TTC549 (cell line): ENCODE results near the gene NIT1.

Source experiments
- FAIRE-seq: peaks from 2 replicates; lab custom pipeline; 2012; peaks lifted over from hg19 to GRCh38; lab: Jason Lieb, UNC

NIT1 gene

DNA sequence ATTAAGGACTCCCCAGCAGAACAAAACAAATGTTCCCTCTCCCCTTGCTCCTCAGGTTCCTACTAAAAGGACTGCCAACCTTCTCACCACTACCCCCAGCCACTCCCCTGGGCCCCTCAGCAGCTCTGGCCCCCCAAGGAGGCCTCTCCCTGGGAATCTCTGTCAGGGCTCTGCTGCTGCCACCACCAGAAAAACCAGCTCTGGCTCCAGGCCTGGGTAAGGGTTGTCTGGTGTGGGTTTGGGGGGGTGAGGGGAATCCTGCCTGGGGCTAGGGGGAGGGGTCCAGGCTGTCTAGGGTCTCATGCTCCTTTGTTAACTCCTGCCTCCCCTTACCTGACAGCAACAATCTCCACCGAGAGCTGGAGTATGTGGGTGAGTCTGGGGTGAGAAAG lies 33.3 kb upstream of the NIT1 start:
- no peak for FAIRE-seq

DNA sequence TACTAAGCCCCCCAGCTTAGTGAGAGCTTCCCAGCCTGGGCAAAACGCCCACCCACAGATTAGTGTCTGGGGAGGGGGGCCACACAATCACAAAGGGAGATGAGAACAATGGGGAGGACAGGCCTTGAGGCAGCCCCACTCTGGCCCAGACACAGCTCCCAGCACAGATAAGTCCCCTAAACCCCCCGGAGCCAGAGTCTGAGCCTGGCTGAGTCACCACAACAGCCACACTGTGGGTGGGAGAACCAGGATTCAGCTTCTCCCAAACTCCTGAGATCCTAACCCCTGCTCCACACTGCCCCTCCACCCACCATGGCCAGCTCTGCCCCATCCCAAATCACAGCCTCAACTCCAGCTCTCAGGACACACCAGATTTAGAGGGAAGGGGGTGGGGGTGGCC lies 32.7 kb upstream of the NIT1 start:
- no peak for FAIRE-seq

DNA sequence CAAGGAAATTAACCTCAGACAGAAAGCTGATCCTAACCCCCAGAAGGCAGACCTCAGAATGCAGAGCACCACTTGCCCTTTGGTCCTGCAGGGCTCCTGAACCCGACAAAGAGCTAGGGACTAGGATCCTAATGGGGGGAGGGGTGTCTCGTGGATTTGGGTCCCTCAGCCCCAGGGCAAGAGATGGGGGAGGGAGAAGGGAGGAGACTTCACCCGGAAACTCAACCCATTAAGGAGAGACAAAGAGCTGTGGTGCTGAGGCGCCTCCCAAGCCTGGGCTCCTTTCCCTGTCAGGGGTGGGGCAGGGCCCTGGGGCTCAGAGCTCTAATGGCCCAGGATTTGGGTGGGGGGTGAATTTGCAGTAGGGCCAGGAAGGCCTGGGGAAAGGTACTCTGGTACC lies 31.4 kb upstream of the NIT1 start:
- no peak for FAIRE-seq

DNA sequence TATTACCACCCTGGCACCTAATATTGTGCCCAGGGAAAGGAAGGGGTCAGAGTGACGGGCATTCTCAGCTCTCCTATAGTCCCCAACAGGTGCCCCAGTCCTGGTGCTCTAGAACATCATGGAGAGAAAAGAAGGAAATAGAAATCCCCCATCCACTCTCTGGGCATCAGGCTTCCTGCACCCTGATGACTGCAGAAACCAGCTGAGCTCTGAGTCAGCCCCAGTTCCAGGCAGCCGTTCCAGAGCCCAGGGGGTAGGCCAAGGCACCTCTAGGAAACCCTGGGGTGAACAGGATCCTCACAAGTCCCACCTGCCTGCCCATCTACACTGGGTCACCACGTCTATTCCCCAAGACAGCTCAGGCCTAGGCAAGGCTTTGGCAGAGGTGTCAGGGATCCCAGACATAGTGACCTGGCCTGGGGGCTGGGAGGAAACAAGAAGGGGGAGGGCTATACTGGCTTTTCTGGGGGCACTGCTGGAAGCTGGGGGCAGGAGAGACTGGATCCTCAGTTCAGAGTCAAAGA lies 29.3 kb upstream of the NIT1 start:
- no peak for FAIRE-seq

DNA sequence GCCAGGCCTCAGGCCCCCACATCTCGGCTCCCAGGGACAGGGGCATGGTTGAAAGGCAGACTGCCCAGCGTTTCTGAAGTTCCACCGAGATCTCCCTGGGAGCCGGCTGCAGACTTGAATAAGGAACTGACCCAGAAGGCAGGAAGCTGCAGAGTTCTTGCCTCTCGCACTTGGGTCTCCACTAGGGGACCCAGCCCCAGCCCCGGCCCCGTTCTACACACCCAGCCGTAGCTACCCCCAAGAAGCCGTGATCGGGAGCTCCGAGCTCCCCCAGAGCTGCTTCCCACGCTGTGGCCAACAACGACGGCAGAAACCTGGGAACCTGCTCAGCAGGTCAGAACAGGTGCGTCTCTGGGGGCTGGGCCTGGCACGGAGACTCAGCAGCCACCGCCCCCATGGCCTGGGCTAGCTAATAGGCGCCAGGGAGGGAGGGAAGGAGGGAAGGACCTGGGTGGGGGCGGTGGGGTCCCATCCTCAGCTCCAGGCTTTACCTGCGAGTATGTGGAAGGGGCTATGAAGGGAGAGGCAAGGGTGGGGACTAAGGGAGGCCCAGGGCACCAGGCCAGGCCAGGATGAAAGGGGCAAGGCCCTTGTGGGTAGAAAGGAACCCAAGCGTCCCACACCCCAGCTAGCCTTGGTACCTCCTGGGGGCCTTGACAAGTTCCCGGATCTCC lies 28.5 kb upstream of the NIT1 start, which contains the start of gene NECTIN4:
Gene NECTIN4, minus strand, starts transcription at position 308 of the 674 bp plus-strand sequence. Its CDS starts 262 bp downstream, at position 46.
- no peak for FAIRE-seq

DNA sequence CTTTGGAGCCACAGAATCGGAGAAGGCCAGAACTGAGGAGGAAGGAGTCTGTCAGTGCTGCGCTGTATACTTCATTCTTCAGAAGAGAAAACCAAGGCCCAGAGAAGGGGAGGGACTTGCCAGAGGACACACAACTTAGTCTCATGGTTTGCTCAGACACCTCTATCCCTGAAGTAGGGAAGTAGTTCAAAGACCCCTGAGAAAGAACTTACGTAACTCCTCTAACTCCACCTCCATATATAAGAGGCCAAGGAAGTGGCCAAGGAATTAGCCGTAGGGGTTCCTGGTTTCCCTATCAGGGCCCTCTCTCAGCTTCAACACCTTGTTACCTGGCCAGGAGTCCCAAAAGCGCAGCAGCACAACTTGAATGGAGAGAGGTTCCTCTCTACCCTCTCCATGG lies 28.0 kb upstream of the NIT1 start:
- FAIRE-seq = no peak

DNA sequence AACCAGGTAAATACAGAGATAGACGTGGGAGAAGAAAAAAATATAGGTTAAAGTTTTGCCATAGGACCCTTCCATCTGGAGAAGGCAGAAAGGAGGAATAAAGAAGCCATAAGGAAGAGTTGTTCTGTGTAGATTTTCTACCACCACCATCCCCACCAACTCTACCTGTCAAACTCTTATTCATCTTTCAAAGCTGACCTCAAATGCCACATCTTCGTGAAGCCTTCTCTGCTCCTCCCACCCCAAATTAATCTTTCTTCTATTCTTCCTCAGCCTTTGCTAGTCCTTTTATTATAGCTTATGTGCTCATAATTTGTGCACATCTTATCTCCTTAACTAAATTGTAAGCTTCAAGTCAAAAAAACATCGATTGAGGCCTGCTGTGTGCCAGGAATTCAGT lies 27.3 kb upstream of the NIT1 start:
- FAIRE-seq = no peak

DNA sequence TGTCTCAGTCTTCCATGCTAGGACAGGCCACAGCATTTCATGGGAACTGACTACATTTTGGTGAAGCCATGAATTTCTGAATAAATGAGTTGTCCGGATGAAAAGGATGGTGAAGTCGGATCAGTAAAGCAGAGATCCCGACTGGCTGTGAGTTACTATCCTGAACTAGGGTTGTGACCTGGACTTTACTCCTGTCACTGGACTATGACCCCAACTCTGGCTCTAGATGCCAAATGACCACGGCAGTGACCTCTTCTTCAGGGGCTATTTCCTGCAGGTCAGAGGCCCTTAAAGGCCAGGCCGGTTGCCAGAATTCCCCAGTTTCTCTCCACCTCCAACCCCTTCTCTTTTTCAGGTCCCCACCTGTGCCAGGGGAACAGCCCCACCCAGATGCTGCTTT lies 26.8 kb upstream of the NIT1 start:
- no peak for FAIRE-seq

DNA sequence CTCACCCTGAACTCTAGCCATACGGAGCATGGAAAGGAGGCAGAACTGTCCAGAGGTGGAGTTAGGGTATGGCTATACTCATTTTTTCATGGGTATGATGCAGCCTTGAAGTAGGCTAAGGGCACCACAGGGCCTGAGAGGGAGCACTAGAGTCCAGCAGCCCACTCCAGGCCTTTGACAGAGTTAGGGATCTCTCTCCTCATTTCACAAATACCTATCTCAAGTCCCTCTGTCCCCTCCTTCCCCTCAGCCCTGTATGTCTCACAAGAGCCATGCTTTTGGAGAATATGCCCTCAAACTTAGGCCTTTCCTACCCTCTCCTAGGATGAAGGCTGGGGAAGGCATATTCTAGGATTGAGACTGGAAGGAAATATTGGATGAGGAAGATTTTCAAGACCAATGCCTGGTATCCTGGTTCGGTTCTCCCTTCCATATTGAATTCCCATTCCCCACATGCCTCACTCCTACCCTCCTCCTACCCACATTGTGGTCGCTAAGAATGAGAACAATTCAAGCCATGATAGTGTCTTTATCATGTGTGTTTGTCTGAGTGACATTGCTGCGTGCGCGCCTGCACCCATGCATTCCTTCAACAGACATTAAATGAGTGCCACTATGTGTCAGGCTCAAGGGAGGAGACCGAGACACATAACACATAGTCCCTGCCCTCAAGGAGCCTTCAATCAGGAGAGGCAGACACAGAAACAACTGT lies 26.0 kb upstream of the NIT1 start:
- no peak for FAIRE-seq

DNA sequence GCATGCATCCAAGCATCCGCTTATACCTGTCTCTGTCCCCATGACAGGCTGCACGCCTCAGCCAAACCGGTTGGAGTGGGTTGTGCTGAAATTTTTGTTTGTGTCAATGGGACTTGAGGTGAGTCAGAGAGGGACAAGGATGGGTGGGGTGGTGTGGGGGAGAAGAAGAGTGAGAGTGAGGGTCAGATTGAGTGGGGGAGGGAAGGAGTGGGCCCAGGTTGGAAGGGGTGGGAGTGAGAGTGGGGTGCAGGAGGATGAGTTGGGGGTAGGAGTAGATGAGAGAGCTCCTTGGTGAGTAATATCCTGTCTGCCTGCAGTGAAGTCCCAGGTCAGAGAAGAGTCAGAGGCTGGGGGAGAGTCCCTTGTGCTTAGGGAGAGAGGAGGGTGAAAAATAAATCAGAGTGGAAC lies 25.3 kb upstream of the NIT1 start:
- FAIRE-seq = no peak

DNA sequence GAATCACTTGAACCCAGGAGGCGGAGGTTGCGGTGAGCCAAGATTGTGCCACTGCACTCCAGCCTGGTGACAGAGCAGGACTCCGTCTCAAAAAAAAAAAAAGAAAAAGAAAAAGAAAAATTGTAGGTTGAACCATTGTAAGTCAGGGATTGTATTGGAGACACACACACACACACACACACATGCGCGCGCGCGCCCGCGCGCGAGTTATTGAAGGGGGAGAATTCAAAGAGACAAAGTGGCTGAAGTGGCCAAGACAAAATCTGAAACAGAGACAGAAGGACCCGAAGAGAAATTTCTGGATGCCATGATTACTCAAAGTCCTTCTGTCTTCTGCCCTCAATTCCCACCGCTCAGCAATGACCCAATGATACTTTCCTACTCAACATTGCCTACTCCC lies 23.4 kb upstream of the NIT1 start:
- FAIRE-seq = no peak

DNA sequence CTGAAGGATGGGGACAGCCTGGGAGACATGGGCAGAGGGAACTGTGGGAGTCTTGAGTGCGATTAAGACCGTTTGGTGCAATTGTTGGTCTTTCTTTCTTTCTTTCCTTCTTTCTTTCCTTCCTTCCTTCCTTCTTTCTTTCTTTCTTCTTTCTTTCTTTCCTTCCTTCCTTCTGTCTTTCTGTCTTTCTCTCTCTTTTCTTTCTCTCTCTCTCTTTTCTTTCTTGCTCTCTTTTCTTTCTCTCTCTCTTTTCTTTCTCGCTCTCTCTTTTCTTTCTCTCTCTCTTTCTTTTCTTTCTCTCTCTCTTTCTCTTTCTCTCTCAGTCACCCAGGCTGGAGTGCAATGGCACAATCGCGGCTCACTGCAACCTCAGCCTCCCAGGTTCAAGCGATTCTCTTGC lies 22.7 kb upstream of the NIT1 start:
- FAIRE-seq = no peak

DNA sequence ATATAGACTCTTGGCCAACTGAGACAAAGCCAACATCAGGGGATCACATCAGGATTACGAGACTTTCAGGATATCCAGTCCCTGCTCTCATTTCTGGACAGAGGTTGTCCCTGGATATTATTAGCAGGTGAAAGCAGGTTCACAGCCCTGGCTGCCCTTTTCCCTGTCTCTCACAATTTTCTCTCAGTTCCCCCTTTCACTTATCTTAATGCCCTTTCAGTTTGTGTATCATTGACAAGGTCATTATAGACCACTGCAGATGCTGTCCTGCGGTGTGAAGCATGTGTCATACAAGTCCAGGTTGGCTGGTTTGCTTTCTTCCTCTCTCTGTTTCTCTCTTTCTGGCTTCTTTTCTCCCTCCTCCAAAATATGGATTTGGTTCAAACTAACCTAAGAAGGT lies 21.9 kb upstream of the NIT1 start:
- no peak for FAIRE-seq

DNA sequence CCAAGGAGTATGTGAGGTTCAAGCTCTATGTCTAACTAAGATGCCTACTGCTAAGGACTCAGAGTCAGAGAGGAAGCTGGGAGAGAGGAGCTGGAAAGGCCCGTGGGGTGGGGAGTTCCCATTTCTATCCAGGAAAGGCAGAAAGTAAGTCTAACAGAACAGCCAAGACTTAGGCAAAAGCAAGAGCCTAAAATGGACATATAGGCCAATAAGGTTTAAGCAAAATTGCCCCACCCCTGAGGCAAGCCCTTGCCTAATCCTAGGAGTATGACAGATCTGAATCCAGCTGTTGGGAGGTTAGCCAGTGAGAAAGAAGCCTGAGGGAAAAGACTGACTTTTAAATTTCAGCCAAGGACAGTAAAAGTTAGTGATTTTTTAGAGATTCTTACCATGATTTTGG lies 21.4 kb upstream of the NIT1 start:
- no peak for FAIRE-seq

DNA sequence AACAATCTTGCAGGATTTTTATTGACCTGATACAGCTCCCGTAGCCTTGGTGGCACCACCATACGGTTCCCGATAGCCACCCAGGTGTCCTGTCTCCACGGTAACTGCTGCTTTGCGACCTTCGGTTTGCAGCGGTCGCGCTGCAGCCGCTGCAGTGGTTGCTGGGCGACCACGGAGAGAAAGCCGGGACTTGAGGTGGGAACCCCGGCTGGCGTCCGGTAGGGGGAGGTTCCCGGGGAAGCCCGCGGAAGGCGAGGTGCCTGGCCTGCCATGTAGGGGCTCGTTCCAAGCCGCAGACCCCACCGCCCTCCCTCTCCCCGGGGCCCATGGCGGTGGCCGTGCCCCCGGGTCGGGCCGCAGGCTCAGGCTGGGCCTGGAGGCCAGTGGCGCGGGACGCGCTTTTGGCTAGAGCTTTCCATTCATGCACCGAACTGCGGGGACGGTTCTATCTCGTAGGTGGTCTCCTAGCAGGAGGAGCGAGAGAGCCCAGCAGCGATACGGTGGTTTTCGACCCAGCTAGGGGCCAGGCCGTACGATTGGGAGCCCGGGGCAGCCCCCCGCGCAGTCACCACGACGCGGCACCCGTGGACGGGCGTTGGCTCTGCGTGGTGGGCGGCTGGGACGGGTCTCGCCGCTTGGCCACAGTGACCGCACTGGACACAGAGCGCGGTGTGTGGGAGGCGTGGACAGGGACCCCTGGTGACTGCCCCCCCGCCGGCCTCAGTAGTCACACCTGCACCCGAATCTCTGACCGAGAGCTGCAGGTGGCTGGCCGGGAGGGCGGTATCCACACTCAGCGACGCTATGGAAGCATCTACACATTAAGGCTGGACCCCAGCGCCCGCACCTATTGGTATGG lies 19.5 kb upstream of the NIT1 start, which contains the start of gene KLHDC9:
Gene KLHDC9, plus strand, starts transcription at position 152 of the 859 bp plus-strand sequence. Its CDS starts 175 bp downstream, at position 327.
- FAIRE-seq = no peak

DNA sequence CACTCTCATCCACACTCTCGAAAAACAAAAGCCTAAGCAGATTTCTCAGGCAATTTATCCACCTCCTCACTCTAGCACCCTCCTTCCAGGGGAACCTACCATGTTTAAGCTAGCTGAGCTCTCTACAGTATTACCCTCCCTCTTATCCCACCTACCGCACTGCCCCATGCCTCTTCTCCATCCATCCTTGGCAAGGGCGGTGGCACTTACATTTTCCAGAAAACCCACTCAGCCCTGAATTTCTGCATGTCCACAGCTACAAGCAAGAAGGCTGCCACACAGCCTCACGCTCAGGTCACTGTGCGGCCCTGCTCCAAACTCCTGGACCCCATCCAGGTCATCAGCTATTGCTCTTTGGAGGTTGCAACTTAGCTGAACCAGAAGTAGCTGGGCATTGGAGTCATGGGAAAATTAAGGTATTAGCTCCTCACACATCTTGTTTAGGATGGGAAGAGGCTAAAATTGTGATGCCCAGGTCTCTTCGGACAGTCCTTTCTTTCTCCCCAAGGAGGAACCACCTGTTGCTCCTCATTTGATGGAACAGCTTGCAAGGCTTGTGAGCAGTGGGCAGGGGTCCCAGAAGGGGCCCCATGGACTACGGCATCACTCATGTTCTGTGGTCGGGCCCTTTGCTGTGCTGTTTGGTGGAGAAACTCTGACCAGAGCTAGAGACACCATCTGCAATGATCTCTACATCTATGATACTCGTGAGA lies 18.7 kb upstream of the NIT1 start:
- no peak for FAIRE-seq

DNA sequence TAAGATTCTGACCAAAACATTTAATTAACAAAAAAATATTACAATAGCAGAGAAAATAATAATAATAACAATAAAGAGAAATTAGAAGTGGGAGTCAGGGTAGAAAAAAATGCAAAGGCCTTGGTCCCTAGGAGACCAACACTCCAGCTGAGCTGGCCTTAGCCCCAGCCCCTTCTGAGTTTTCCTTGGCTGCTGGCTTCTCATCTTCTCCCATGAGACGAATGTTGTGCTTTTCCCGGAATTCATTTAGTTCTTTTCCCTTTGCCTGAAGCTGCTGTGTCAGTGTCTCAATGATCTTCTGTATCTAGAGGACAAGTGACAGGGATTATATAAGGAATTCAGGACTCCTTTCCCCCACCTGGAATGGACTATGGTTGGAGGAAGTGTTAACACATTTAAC lies 17.3 kb upstream of the NIT1 start:
- FAIRE-seq = no peak

DNA sequence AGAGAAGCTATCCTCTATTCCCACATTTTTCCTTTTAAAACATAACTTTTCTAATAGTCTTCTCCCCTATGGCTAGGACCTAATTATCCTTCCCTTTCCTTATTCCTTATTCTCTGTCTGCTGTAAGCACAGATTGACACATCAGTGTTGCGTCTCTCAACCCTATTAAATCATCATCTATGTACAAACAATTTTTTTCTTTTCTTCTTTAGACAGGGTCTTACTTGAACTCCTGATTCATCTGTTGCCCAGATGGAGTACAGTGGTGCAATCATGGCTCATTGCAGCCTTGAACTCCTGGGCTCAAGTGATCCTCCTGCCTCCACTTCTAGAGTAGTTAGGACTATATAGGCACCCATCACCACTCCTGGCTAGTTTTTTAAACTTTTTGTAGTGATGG lies 11.5 kb upstream of the NIT1 start:
- FAIRE-seq = no peak

DNA sequence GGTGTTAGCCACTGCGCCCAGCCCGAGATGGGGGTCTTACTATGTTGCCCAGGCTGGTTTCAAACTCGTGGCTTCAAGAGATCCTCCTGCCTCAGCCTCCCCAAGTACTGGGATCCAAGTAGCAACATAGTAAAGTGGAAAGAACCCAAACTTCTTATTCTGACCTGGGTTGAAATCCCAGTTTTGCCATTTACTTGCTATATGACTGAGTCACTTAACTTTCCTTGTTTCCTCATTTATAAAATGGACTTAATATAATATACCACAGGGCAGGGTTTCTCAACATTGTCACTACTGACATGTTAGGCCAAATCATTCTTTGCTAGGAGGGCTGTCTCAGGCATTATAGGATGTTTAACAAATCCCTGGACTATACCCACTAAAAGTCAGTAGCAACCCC lies 6.8 kb upstream of the NIT1 start:
- no peak for FAIRE-seq

DNA sequence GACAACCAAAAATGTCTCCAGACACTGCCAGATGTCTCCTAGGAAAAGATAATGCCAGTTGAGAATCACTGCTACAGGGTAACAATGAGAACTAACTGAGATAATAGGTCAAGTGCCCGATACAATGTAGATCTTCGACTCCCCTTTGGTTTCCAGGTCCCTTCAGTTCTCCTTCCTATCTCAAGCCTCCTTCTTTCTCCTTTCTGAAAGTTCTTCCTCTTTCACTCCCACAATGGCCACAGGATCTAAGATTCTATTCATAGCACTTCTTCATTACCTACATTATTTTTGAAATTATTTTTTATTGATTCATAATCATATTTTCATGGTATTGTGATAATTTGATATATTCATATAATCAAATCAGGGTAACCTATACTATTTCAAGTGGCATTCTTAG lies 6.4 kb upstream of the NIT1 start:
- FAIRE-seq = peak; percentile 9

DNA sequence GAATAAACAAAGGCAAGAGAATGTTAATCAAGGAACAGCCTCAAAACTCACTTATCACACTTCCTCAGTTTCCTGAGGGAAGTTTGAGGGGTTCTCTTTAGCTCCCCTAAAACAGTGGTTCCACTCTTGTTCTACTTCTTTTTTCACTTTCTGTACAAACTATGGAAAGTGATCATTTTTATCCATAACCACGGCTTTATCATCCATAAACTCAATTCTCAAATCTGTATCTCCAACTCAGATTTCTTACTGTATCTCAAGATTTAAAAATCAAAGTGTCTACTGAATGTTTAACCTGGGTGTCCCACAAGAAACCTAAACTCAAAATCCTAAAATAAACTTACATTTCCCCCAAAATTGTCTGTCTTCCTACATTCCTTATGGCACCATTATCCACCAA lies 4.0 kb upstream of the NIT1 start:
- no peak for FAIRE-seq

DNA sequence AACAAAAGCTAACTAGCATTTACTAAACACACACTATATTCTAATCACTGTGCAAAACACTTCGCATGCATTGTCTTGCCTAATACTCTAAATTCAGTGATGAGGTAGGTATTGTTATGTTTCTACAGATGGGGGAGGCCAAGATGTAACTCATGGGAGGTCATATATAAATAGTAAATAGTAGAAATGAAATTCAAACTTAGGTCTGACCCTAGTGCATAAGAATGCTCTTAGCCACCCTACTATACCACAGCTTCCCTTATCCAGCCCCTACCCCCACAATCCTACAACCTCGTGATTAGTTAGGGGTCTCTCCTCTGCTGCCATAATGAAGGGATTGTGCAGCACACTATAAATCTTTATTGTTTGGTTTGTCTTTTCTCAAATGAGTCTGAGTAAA lies 3.3 kb upstream of the NIT1 start:
- no peak for FAIRE-seq
